Stimulated activated naive B cell treated with anti-CD40 and anti-IgM and Interleukin-4, amounts not matched to agents 10 μg/mL and 1 μg/mL and 100 μg/mL, for 72 hours (primary cell): ENCODE results near the gene MARK4.
A peak's percentile ranks its signal among the peaks of the same experiment; 100 is the strongest.
"Not testable (repeated sequence)": the region's sequence is repeated elsewhere in the genome, so short reads cannot be mapped to it uniquely, and the experiment has no call there.

ENCODE experiments used
- ATAC-seq, 2 donors: fragments of 150-1000 bp; cut with Tn5 transposase; replicated peaks; 2 replicates each; pipeline ENCODE4 v1.10.0; 2021; ENCODE audit warnings: moderate library complexity in 1 of 2
- DNase-seq: peaks from one replicate; pipeline ENCODE4 v3.0.0; 2021
- H3K27ac Mint-ChIP-seq: one replicate; pipeline ENCODE4 v1.8.0; 2022; ENCODE audit warnings: mild to moderate bottlenecking, mixed read lengths
- H3K27me3 Mint-ChIP-seq, 2 donors: one replicate each; pipeline ENCODE4 v1.8.0; 2022; ENCODE audit warnings: mixed read lengths in 2 of 2
- H3K36me3 Mint-ChIP-seq, 2 donors: one replicate each; pipeline ENCODE4 v1.8.0; 2022; ENCODE audit warnings: mixed read lengths in 2 of 2, mild to moderate bottlenecking in 1 of 2
- H3K4me1 Mint-ChIP-seq, 2 donors: one replicate each; pipeline ENCODE4 v1.8.0; 2022; ENCODE audit warnings: mixed read lengths in 2 of 2, mild to moderate bottlenecking in 1 of 2
- H3K4me3 Mint-ChIP-seq, 2 donors: one replicate each; pipeline ENCODE4 v1.8.0; 2022; ENCODE audit warnings: mild to moderate bottlenecking in 2 of 2, mixed read lengths in 2 of 2, moderate library complexity in 1 of 2
- H3K9me3 Mint-ChIP-seq, 2 donors: one replicate each; pipeline ENCODE4 v1.8.0; 2022; ENCODE audit warnings: mixed read lengths in 2 of 2, mild to moderate bottlenecking in 1 of 2

Gene MARK4

DNA sequence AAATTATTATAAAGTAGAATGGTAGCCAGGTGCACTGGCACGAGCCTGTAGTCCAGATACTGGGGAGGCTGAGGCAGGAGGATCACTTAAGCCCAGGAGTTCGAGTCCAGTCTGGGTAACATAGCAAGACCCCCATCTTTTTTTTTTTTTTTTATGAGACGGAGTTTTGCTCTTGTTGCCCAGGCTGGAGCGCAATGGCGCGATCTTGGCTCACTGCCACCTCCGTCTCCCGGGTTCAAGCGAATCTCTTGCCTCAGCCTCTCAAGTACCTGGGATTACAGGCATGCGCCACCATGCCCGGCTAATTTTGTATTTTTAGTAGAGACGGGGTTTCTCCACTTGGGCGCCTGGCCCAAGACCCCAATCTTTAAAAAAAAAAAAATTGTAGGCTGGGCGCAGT is 61.2 kb downstream of the MARK4 start:
- ATAC-seq, H3K27ac Mint-ChIP-seq, DNase-seq, H3K36me3 Mint-ChIP-seq, H3K4me3 Mint-ChIP-seq, H3K9me3 Mint-ChIP-seq, H3K4me1 Mint-ChIP-seq: not testable (repeated sequence)
- H3K27me3 Mint-ChIP-seq: peaks cover 29 to 55% of the 10 kb centered on the region in 2 donors

DNA sequence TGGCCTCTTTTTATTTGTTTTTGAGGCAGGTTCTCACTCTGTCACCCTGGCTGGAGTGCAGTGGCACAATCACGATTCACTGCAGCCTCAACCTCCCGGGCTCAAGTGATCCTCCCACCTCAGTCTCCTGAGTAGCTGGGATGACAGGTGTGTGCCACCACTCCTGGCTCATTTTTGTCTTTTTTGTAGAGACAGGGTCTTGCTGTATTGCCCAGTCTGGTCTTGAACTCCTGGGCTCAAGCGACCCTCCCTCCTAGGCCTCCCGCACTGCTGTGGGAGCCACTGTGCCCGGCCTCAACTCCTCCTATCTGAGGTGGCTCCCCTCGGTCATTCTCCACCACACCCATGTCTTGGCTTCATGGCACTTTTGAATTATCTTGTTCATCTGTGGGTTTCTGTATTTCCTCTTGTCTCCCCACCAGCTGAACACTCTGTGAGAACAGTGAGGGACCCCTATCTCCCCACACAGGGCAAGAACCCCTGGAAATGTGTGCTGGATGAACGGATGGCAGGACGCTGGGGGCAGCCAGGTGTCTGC is 63.7 kb downstream of the MARK4 start:
- H3K4me3 Mint-ChIP-seq: peak overlapping the region in 1 of 2 donors; percentile 28
- peaks cover 39 to 66% of the 10 kb centered on the region in 2 donors for H3K27me3 Mint-ChIP-seq
- H3K27ac Mint-ChIP-seq: no peak overlapping the region
- H3K36me3 Mint-ChIP-seq: peaks cover 0 to 3% of the 10 kb centered on the region in 2 donors
- H3K9me3 Mint-ChIP-seq: no peaks in the 10 kb centered on the region
- H3K4me1 Mint-ChIP-seq: no peaks in the 10 kb centered on the region
- no peak for DNase-seq
- no peak for ATAC-seq

DNA sequence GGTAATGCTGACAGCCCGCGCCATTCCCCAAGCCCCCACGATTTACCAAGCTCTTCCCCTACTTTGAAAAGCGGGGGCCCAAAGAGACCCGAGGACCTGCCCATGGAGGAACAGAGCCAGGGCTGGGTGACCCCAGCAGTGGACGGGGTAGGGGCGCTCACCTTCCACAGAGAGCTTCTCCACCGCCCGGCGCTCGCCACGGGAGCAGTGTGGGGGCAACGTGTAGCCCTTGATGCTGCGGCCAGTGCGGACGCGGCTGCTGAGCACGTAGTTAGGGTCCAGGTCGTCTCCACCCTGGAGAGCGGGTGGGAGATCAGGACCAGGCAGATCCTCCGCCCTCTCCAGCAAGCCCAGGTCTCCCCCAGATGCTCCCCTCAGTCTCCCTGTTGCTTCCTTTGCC is 64.2 kb downstream of the MARK4 start:
- no peak for DNase-seq
- H3K27me3 Mint-ChIP-seq: peaks cover 39 to 66% of the 10 kb centered on the region in 2 donors
- no peak for ATAC-seq
- H3K4me3 Mint-ChIP-seq: no peak overlapping the region
- H3K36me3 Mint-ChIP-seq: peaks cover 0 to 3% of the 10 kb centered on the region in 2 donors
- H3K4me1 Mint-ChIP-seq: no peaks in the 10 kb centered on the region
- no peak overlapping the region for H3K27ac Mint-ChIP-seq
- H3K9me3 Mint-ChIP-seq: no peaks in the 10 kb centered on the region

DNA sequence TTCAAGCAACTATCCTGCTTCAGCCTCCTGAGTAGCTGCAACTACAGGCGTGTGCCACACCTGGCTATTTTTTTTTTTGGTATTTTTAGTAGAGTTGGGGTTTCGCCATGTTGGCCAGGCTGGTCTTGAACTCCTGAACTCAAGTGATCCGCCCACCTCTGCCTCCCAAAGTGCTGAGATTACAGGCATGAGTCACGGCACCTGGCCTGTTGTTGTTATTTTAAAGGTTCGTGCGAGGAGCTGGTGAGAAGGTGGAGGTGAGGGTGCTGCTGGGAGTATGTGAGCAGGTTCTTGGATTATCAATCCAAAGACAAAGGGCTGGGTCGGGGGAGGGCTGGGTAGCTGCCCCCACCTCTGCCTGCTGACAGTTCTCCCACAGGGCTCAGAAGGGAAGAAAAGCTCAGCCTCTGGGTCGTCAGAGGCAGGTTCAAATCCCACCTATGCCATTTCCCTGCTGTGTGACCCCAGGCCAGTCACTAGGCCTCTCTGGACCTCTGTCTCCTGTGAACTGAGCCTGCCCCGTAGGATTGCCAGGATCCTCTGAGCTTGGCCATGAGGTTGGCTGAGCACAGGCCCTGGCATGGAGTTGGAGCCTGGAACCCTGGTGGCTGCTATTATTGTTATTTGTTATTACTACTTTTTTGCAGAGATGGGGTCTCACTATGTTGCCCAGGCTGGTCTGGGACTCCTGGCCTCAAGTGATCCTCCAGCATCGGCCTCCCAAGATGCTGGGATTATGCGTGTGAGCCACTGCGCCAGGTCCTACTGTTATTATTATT is 70.1 kb downstream of the MARK4 start:
- peaks cover 0 to 3% of the 10 kb centered on the region in 2 donors for H3K36me3 Mint-ChIP-seq
- no peaks in the 10 kb centered on the region for H3K9me3 Mint-ChIP-seq
- H3K27me3 Mint-ChIP-seq: peaks cover 55 to 67% of the 10 kb centered on the region in 2 donors
- DNase-seq: no peak
- H3K4me1 Mint-ChIP-seq: peaks cover under 1 to 9% of the 10 kb centered on the region in 2 donors
- H3K4me3 Mint-ChIP-seq: no peak overlapping the region
- no peak overlapping the region for H3K27ac Mint-ChIP-seq
- no peak for ATAC-seq

DNA sequence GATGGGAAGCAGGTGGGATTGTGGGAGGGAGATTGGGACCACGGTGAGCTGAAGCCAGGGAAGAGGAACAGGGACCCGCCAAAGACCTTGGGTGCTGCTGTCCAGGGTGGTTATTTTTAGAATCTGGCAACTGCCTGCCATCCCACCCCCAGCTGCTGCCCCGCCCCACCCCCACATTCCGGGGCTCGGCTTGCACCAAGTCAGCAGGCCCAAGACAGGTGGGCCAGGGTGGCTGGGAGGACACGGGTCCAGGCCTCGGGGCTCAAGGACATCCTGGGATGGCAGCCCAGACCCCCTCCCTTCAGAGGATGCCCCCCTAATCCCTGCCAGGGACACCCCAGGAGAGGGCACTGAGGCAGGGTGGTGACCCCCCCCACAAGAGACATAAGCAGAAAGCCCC is 70.8 kb downstream of the MARK4 start:
- no peak overlapping the region for H3K4me3 Mint-ChIP-seq
- no peak for ATAC-seq
- peaks cover 0 to 3% of the 10 kb centered on the region in 2 donors for H3K36me3 Mint-ChIP-seq
- peaks cover 52 to 61% of the 10 kb centered on the region in 2 donors for H3K27me3 Mint-ChIP-seq
- H3K9me3 Mint-ChIP-seq: no peaks in the 10 kb centered on the region
- H3K4me1 Mint-ChIP-seq: peaks cover 4 to 14% of the 10 kb centered on the region in 2 donors
- DNase-seq: no peak
- H3K27ac Mint-ChIP-seq: no peak overlapping the region

DNA sequence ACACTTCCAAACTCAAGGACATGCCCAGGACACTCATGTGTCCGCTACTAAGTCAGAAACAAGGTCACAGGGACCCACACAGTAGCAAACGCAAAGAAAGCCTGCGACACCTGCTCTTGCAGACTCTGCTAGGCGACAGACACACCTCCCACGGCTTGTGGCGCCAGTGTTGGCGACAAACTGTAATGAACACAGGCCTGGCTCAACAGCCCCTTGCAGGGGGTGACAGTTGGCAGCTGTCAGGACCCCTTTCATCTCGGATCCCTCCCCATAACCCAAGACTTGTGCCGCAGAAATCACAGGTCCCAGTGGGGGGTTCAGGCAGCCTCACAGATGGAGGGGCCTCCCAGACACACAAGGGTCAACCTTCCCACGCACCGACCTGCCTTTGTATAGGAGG is 71.2 kb downstream of the MARK4 start:
- no peak overlapping the region for H3K4me3 Mint-ChIP-seq
- H3K4me1 Mint-ChIP-seq: peaks cover 4 to 14% of the 10 kb centered on the region in 2 donors
- H3K36me3 Mint-ChIP-seq: peaks cover 0 to 3% of the 10 kb centered on the region in 2 donors
- H3K27me3 Mint-ChIP-seq: peaks cover 49 to 56% of the 10 kb centered on the region in 2 donors
- no peaks in the 10 kb centered on the region for H3K9me3 Mint-ChIP-seq
- H3K27ac Mint-ChIP-seq: no peak overlapping the region
- ATAC-seq (no peak), DNase-seq (no peak)

DNA sequence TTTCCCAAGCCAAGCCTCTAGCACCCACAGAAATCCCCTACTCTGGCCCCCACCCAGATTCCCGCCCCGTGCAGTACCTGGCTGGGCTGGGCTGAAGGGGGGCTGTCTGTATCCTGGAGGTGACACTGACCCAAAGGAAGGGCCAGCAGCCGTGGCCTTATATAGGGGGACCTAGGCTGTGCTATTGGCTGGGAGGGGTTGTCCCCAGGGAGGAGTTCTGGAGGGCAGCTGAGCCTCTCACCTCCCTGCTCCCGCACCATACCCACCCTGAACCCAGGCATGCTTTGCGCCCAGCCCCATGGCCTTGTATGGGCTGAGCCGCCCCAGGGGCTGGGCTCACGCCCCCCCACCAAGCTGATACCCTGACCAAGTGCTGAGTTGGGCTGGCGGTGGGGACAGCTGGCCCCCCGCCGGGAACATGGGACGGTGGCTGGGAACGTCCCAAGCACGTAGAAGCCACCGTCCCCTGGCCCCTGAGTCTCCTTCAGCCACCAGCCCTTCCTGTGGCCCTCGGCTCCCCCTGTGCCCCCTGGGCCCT is 71.7 kb downstream of the MARK4 start, which contains the start of gene CKM:
Gene CKM (minus strand): TSS at position 132 of the 538 bp plus-strand sequence. CDS start 3,162 bp downstream, outside the sequence.
- H3K27ac Mint-ChIP-seq: no peak within 1 kb of the TSS
- H3K4me1 Mint-ChIP-seq: peaks cover 4 to 14% of the 10 kb centered on the region in 2 donors
- no peaks in the 10 kb centered on the region for H3K9me3 Mint-ChIP-seq
- H3K27me3 Mint-ChIP-seq: peaks cover 45 to 51% of the 10 kb centered on the region in 2 donors
- no peak for ATAC-seq
- DNase-seq: no peak
- no peak within 1 kb of the TSS for H3K4me3 Mint-ChIP-seq
- no peaks in the 10 kb centered on the region for H3K36me3 Mint-ChIP-seq

DNA sequence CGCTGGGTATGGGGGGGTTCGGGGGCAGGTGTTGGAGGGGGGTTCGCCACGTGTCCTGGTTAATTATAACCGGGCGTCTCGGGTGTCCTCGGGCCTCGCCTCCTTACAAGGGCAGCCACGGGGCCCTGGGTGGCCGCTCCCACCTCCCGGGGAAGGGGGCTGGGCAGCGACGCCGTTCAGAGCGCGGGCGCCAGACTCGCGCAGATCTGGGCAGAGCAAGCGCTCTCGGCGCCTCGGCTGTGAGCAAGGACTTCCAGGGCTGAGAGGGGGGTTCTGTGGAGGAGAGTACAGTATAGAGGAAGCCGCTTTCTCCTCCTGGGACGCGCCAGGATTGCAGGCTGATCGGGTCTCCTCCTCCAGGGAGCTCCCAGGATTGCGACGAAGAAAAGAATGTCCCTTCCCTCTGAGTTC is 72.6 kb downstream of the MARK4 start:
- Mint-ChIP-seq H3K9me3 (no peaks in the 10 kb centered on the region), H3K36me3 (no peaks in the 10 kb centered on the region), H3K4me1 (peaks cover 4 to 14% of the 10 kb centered on the region in 2 donors), H3K27ac (no peak overlapping the region), H3K27me3 (peaks cover 39 to 49% of the 10 kb centered on the region in 2 donors), H3K4me3 (no peak overlapping the region)
- ATAC-seq: no peak
- no peak for DNase-seq

DNA sequence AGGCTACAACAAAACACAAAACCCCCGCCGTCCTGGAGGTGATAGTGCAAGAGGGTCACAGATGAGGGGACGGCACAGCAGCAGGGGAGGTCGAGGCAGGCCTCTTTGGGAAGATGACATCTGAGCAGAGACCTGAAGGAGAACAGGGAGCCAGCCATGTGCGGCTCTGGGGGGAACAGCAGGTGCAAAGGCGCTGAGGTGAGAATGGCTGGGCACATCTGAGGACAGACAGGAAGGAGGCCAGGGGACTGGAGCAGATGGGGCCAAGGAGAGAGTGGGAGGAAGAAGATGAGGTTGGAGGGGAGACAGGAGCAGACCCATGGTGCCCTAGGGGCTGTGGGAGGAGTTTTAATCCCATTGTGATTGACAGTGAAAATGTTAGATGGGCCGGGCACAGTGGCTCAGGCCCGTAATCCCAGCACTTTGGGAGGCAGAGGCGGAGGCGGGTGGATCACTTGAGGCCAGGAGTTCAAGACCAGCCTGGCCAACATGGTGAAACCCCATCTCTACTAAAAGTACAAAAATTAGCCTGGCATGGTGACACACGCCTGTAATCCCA is 73.4 kb downstream of the MARK4 start:
- H3K36me3 Mint-ChIP-seq: no peaks in the 10 kb centered on the region
- H3K27ac Mint-ChIP-seq: no peak overlapping the region
- H3K9me3 Mint-ChIP-seq: no peaks in the 10 kb centered on the region
- ATAC-seq (no peak), DNase-seq (no peak)
- no peak overlapping the region for H3K4me3 Mint-ChIP-seq
- H3K27me3 Mint-ChIP-seq: peaks cover 39 to 47% of the 10 kb centered on the region in 2 donors
- H3K4me1 Mint-ChIP-seq: peaks cover 4 to 14% of the 10 kb centered on the region in 2 donors

DNA sequence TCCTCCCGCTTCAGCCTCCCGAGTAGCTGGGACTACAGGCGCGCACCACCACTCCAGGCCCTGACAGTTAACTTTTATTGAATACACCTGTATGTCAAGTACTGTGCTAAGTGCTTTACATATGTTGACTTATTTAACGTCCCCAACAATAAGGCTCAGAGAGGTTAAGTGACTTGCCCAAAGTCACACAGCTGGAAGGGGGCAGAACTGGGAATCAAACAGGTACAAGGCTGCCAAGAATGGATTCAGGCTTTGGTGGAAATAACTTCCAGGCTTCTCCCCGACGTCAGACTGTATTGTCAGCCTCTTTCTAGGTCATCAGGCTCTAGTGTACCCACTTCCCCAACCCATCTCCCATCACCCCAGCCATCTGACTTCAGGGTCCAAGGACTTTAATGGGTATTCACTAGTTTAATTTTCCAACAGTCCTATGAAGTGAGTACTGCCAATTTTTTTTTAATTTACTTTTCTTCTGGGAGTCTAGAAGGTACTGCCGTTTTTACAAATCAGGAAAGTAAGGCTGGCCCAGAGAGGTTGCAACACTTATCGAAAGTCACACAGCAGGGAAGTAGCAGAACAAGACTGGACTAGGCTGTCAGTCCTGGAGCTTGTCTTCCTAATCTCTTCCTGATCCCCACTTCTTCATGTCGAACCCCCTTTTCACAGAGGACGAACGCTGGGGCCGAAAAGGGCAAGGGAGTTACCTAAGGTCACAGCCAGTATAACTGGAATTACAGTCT is 76.5 kb downstream of the MARK4 start:
- Mint-ChIP-seq H3K4me3 (no peak overlapping the region), H3K27ac (no peak overlapping the region), H3K9me3 (no peaks in the 10 kb centered on the region), H3K27me3 (peaks cover 30 to 38% of the 10 kb centered on the region in 2 donors), H3K36me3 (no peaks in the 10 kb centered on the region), H3K4me1 (peaks cover 4 to 14% of the 10 kb centered on the region in 2 donors)
- no peak for DNase-seq
- no peak for ATAC-seq

DNA sequence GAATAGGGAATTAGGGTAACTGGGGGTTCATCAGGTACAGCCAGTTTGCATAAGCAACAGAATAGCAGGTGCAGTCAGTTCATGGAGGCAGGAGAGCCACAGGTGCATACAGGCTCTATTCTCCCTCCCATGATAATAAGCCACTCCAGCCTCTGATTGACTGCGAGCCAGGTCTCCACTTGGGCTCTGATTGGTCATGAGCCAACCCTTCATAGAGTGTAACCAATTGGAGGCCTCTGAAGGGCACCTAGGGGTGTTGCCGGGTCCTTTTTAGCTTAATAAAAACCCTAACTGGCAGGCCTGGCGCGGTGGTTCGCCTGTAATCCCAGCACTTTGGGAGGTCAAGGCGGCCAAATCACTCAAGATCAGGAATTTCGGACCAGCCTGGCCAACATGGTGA is 80.3 kb downstream of the MARK4 start:
- Mint-ChIP-seq H3K4me1 (peaks cover 1 to 3% of the 10 kb centered on the region in 2 donors), H3K27me3 (peaks cover 12 to 17% of the 10 kb centered on the region in 2 donors), H3K27ac (no peak overlapping the region), H3K4me3 (no peak overlapping the region), H3K36me3 (no peaks in the 10 kb centered on the region), H3K9me3 (no peaks in the 10 kb centered on the region)
- DNase-seq: no peak
- ATAC-seq: no peak

DNA sequence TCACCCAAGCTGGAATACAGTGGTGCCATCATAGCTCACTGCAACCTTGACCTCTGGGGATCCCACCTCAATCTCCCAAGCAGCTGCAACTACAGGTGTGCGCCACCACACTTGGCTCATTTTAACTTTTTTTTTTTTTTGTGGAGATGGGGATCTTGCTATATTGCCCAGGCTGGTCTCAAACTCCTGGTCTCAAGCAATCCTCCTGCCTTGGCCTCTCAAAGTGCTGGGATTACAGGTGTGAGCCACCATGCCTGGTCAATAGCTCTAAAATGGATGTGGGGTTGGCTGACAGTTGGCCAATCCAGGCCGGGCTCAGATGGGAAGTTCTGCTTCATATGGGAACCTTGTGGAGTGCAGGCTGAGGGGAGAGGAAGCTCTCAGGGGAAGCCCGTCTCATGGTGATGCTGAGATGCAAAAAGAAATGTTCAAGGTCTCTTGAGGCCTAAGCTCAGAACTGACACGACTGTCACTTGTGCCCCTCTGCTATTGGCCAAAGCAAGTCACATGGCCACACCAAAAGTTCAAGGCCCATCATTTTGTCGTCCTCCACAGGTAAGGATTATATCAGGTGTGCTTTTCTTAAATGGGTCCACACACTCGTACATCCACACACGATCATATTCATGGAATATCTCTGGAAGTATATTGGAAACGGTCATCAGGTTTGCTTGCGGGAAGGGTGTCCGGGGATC is 82.7 kb downstream of the MARK4 start:
- Mint-ChIP-seq H3K9me3 (no peaks in the 10 kb centered on the region), H3K4me1 (peaks cover 4 to 5% of the 10 kb centered on the region in 2 donors), H3K27me3 (peaks cover 16 to 27% of the 10 kb centered on the region in 2 donors), H3K27ac (no peak overlapping the region), H3K36me3 (no peaks in the 10 kb centered on the region), H3K4me3 (no peak overlapping the region)
- ATAC-seq (peak in 1 of 2 donors; percentile 29), DNase-seq (no peak)

DNA sequence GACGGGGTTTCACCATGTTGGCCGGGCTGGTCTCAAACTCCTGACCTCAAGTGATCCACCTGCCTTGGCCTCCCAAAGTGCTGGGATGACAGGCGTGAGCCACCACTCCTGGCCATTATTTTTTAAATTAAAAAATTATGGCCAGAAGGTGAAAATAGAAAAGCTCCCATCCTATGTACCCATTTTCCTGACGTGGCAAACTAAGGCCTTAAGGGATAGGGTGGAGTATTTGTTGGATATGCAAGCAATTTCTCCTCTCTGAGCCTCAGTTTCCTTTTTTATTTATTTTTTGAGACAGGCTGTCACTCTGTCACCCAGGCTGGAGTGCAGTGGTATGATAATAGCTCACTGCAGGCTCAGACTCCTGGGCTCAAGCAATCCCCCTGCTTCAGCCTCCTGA is 83.8 kb downstream of the MARK4 start:
- not testable (repeated sequence) for H3K9me3 Mint-ChIP-seq, H3K4me3 Mint-ChIP-seq, DNase-seq, ATAC-seq, H3K4me1 Mint-ChIP-seq, H3K27ac Mint-ChIP-seq, H3K36me3 Mint-ChIP-seq
- H3K27me3 Mint-ChIP-seq: peaks cover 25 to 28% of the 10 kb centered on the region in 2 donors
